Spleen (tissue), 11 donors: ENCODE data around the gene ZSCAN21. TPM values are rescaled to one million over a fixed set of nuclear protein-coding genes. Genes with fewer than 3 reads are reported as not detected.

Experiments used
- DNase-seq: peaks from one replicate; pipeline ENCODE4 v3.0.0-alpha.2; 2020
- H3K27ac ChIP-seq, 8 donors: fragments of 200-600 bp; sonication (generic) in 7 of 8; 1 replicate in 4 of 8; 2 replicates in 4 of 8; pipeline versions ENCODE4 v1.5.0 to v1.8.0; 2016 to 2021; ENCODE audit warnings: inconsistent platforms in 4 of 8, mild to moderate bottlenecking in 4 of 8, moderate library complexity in 1 of 8
- H3K27me3 ChIP-seq, 7 donors: fragments of 200-600 bp; sonication (generic) in 6 of 7; replicated peaks in 1 of 7; 1 replicate in 4 of 7; 2 replicates in 3 of 7; pipeline versions ENCODE4 v1.5.0 to v1.8.0; 2016 to 2021; ENCODE audit warnings: inconsistent platforms in 3 of 7, mild to moderate bottlenecking in 1 of 7
- H3K36me3 ChIP-seq, 6 donors: fragments of 200-600 bp; sonication (generic) in 5 of 6; 1 replicate in 4 of 6; 2 replicates in 2 of 6; pipeline versions ENCODE4 v1.5.0 to v1.8.0; 2016 to 2021; ENCODE audit warnings: inconsistent platforms in 2 of 6
- H3K4me1 ChIP-seq, 6 donors: fragments of 200-600 bp; sonication (generic) in 5 of 6; 1 replicate in 3 of 6; 2 replicates in 3 of 6; pipeline versions ENCODE4 v1.5.0 to v1.8.0; 2016 to 2021; ENCODE audit warnings: inconsistent platforms in 3 of 6
- H3K4me3 ChIP-seq, 8 donors: fragments of 200-600 bp; sonication (generic) in 7 of 8; 1 replicate in 4 of 8; 2 replicates in 4 of 8; pipeline versions ENCODE4 v1.5.0 to v1.8.0; 2016 to 2021; ENCODE audit warnings: inconsistent platforms in 4 of 8, mild to moderate bottlenecking in 4 of 8, moderate library complexity in 2 of 8
- H3K9me3 ChIP-seq, 8 donors: fragments of 200-600 bp; sonication (generic) in 7 of 8; 1 replicate in 4 of 8; 2 replicates in 4 of 8; pipeline versions ENCODE4 v1.5.0 to v1.8.0; 2016 to 2021; ENCODE audit warnings: inconsistent platforms in 4 of 8
- CTCF ChIP-seq, 11 experiments: fragments of 200-600 bp in 7 of 11; fragments of 450-650 bp in 4 of 11; sonication (generic) in 4 of 11; IDR thresholded peaks in 8 of 11; conservative IDR thresholded peaks in 3 of 11; 1 replicate in 7 of 11; 2 replicates in 4 of 11; pipeline versions ENCODE4 v1.4.0 to v1.8.0; 2016 to 2021; ENCODE audit warnings: antibody characterized with exemption in 11 of 11, inconsistent platforms in 4 of 11, mild to moderate bottlenecking in 1 of 11
- POLR2A ChIP-seq, 3 donors: fragments of 450-650 bp; IDR thresholded peaks; one replicate each; pipeline ENCODE4 v1.5.1; 2017; ENCODE audit warnings: antibody characterized with exemption in 3 of 3, mild to moderate bottlenecking in 1 of 3
- POLR2AphosphoS5 ChIP-seq, 3 donors: sonication (generic); formaldehyde crosslinking; IDR thresholded peaks; one replicate each; pipeline ENCODE4 v1.5.1; 2017; ENCODE audit warnings: antibody characterized with exemption in 3 of 3
- WGBS, 5 donors: extraction: QIAGEN DNeasy Blood & Tissue Kit in 3 of 5; methylation state at CpG; one replicate each; pipeline versions ENCODE4 v1.1.5 to v1.1.7; 2013 to 2018; 5-methylcytosine and 5-hydroxymethylcytosine counted together
- intact Hi-C: fragments of 100-400 bp; cut with DNase I; formaldehyde crosslinking; loops from one replicate; pipeline ENCODE4 v1.15.0; 2023; ENCODE audit warnings: low total_unique reads
- polyA plus RNA-seq, 3 donors: library from polyadenylated mRNA; stranded (reverse); fragments of 200-250 nt; gene quantifications; one replicate each; pipeline ENCODE4 v1.2.1, GENCODE V29; 2013
- total RNA-seq, 7 donors: library from RNA; depleted of rRNA in 3 of 7; stranded (reverse); fragments of >200 nt in 3 of 7; fragmentation: NEBNext Ultra II Directional in 4 of 7; extraction: Animal tissue kit (Norgen Biotek cat#: 25700) in 4 of 7; gene quantifications; one replicate each; pipeline versions ENCODE4 v1.1.0 to v1.2.1, GENCODE V29; 2016 to 2021
- donor health status: healthy with polysubstance abuse.
- donor health status: DM: no; HTN: no; CAD: no; lungs with moderate emphysema.
- donor health status: DM: no; HTN: no; CAD: no.
- donor health status: Bipolar disorder and iron deficiency.
- donor health status: healthy.
- donor health status: DM: no; HTN: no; CAD: no.
- donor health status: DM: yes; HTN: yes; CAD: no.

The ZSCAN21 gene
- total and polyA plus RNA-seq, 10 donors, result 3.7 to 14.3 (median 8.6) TPM

GRCh38 chr7:100022621-100023020, 27.0 kb upstream of the ZSCAN21 start:
- TF ChIP-seq POLR2AphosphoS5 (IDR thresholded peaks at IDR 0.05), result no peak
- no peak for TF ChIP-seq POLR2A (IDR thresholded peaks at IDR 0.05)
- no peak for TF ChIP-seq CTCF (IDR thresholded peaks at IDR 0.05 in 8 of 11, conservative IDR thresholded peaks at IDR 0.05 in 3 of 11)
- Histone ChIP-seq H3K4me1 (peaks cover 0 to 64% (median 26%) of the 10 kb centered on the region in 6 donors), H3K9me3 (no peaks in the 10 kb centered on the region), H3K27me3 (no peaks in the 10 kb centered on the region), H3K36me3 (peaks cover 7 to 80% (median 53%) of the 10 kb centered on the region in 6 donors), H3K4me3 (no peak overlapping the region), H3K27ac (no peak overlapping the region)
- DNase-seq, result no peak
- intact Hi-C loops, result no loop called here
- 64 to 85% (median 79%) methylated on average over 5 of the region's 5 CpGs for WGBS, 5 donors

- H3K36me3 ChIP-seq, result peaks cover 7 to 88% (median 57%) of the 10 kb centered on the region in 6 donors
- 86 to 92% (median 92%) methylated on average over 12 of the region's 12 CpGs for WGBS, 5 donors
- peak overlapping the region in 2 of 8 donors; percentile 2 to 11 for H3K27ac ChIP-seq
- peaks cover 0 to 55% (median 20%) of the 10 kb centered on the region in 6 donors for H3K4me1 ChIP-seq
- H3K27me3 ChIP-seq, result no peaks in the 10 kb centered on the region
- TF ChIP-seq CTCF (IDR thresholded peaks at IDR 0.05 in 8 of 11, conservative IDR thresholded peaks at IDR 0.05 in 3 of 11), result no peak
- H3K9me3 ChIP-seq, result no peaks in the 10 kb centered on the region
- no peak overlapping the region for H3K4me3 ChIP-seq
- DNase-seq, result no peak
- intact Hi-C loops, result no loop called here
Observed at GRCh38 chr7:100023526-100023925, 26.0 kb upstream of the ZSCAN21 start.

GRCh38 chr7:100024020-100024619, 25.5 kb upstream of the ZSCAN21 start:
- Histone ChIP-seq H3K27ac (peak overlapping the region in 4 of 8 donors; percentile 2 to 18 (median 9)), H3K9me3 (no peaks in the 10 kb centered on the region), H3K4me1 (peaks cover 0 to 49% (median 17%) of the 10 kb centered on the region in 6 donors), H3K27me3 (no peaks in the 10 kb centered on the region), H3K4me3 (no peak overlapping the region), H3K36me3 (peaks cover 7 to 88% (median 59%) of the 10 kb centered on the region in 6 donors)
- 69 to 87% (median 81%) methylated on average over 12 of the region's 12 CpGs for WGBS, 5 donors
- TF ChIP-seq POLR2AphosphoS5 (IDR thresholded peaks at IDR 0.05) (no peak), CTCF (IDR thresholded peaks at IDR 0.05 in 8 of 11, conservative IDR thresholded peaks at IDR 0.05 in 3 of 11) (no peak), POLR2A (IDR thresholded peaks at IDR 0.05) (no peak)
- intact Hi-C loops, result no loop called here
- no peak for DNase-seq

GRCh38 chr7:100027197-100027596, 22.4 kb upstream of the ZSCAN21 start:
- 87 to 98% (median 89%) methylated on average over 11 of the region's 11 CpGs for WGBS, 5 donors
- H3K9me3 ChIP-seq, result no peaks in the 10 kb centered on the region
- intact Hi-C loops, result no loop called here
- H3K36me3 ChIP-seq, result peaks cover 12 to 100% (median 81%) of the 10 kb centered on the region in 6 donors
- DNase-seq, result no peak
- H3K27ac ChIP-seq, result no peak overlapping the region
- TF ChIP-seq POLR2A (IDR thresholded peaks at IDR 0.05) (no peak), CTCF (IDR thresholded peaks at IDR 0.05 in 8 of 11, conservative IDR thresholded peaks at IDR 0.05 in 3 of 11) (no peak), POLR2AphosphoS5 (IDR thresholded peaks at IDR 0.05) (no peak)
- H3K4me1 ChIP-seq, result peaks cover 0 to 20% (median 0%) of the 10 kb centered on the region in 6 donors
- H3K27me3 ChIP-seq, result no peaks in the 10 kb centered on the region
- H3K4me3 ChIP-seq, result no peak overlapping the region
